ENCODE data around the gene PHLDB2.

PHLDB2 gene

GRCh38 chr3:112019716-112020115 is 160.7 kb downstream of the PHLDB2 start:
- Histone ChIP-seq H3K79me2 (ENCODE audit: control insufficient read depth, insufficient read depth, low read length) (no peaks in the 10 kb centered on the region), H3K9ac (ENCODE audit: low read length) (no peak overlapping the region), H2AK5ac (ENCODE audit: low read length) (no peak overlapping the region), H3K4me1 (ENCODE audit: control insufficient read depth, low read depth, low read length) (peaks cover 2% of the 10 kb centered on the region), H3K4me2 (ENCODE audit: low read length) (no peak overlapping the region), H4K8ac (ENCODE audit: low read depth, low read length) (no peak overlapping the region), H3K4me3 (ENCODE audit: low read length) (no peak overlapping the region), H2BK15ac (replicated peaks; ENCODE audit: low read depth) (no peak overlapping the region), H3K79me1 (ENCODE audit: low read length) (no peaks in the 10 kb centered on the region), H4K5ac (ENCODE audit: low read length) (no peak overlapping the region), H3K4ac (ENCODE audit: low read depth, low read length) (no peak overlapping the region), H2BK120ac (ENCODE audit: low read depth, low read length) (no peak overlapping the region), H3K36me3 (ENCODE audit: control insufficient read depth, insufficient read depth, low read length) (no peaks in the 10 kb centered on the region), H3K56ac (ENCODE audit: low read length) (no peak overlapping the region), H3K23ac (ENCODE audit: low read length) (no peak overlapping the region), H3K27ac (ENCODE audit: low read depth, low read length) (no peak overlapping the region), H3K27me3 (ENCODE audit: insufficient read depth, low read length, poor library complexity) (no peaks in the 10 kb centered on the region), H3K18ac (ENCODE audit: low read length) (no peak overlapping the region), H2BK5ac (ENCODE audit: low read length) (no peak overlapping the region)
- WGBS (ENCODE audit: extremely low coverage, insufficient coverage, low lambda C conversion rate) = no CpG with 5 or more reads among the region's 1 CpG
- DNase-seq = no peak

GRCh38 chr3:112020674-112021085 is 161.6 kb downstream of the PHLDB2 start:
- WGBS (ENCODE audit: extremely low coverage, insufficient coverage, low lambda C conversion rate) = no CpG with 5 or more reads among the region's 1 CpG

More at GRCh38 chr3:112020674-112021085, 161.6 kb downstream of the PHLDB2 start:
- Histone ChIP-seq H2BK15ac (replicated peaks; ENCODE audit: low read depth) (no peak overlapping the region), H3K79me1 (ENCODE audit: low read length) (no peaks in the 10 kb centered on the region), H3K4me1 (ENCODE audit: control insufficient read depth, low read depth, low read length) (peaks cover 2% of the 10 kb centered on the region), H3K4me3 (ENCODE audit: low read length) (no peak overlapping the region), H3K18ac (ENCODE audit: low read length) (no peak overlapping the region), H3K23ac (ENCODE audit: low read length) (no peak overlapping the region), H4K5ac (ENCODE audit: low read length) (no peak overlapping the region), H3K36me3 (ENCODE audit: control insufficient read depth, insufficient read depth, low read length) (no peaks in the 10 kb centered on the region), H3K27ac (ENCODE audit: low read depth, low read length) (no peak overlapping the region), H2BK5ac (ENCODE audit: low read length) (no peak overlapping the region), H2BK120ac (ENCODE audit: low read depth, low read length) (no peak overlapping the region), H3K27me3 (ENCODE audit: insufficient read depth, low read length, poor library complexity) (no peaks in the 10 kb centered on the region), H3K4ac (ENCODE audit: low read depth, low read length) (no peak overlapping the region), H3K4me2 (ENCODE audit: low read length) (no peak overlapping the region), H3K56ac (ENCODE audit: low read length) (no peak overlapping the region), H3K9ac (ENCODE audit: low read length) (no peak overlapping the region), H2AK5ac (ENCODE audit: low read length) (no peak overlapping the region), H3K79me2 (ENCODE audit: control insufficient read depth, insufficient read depth, low read length) (no peaks in the 10 kb centered on the region), H4K8ac (ENCODE audit: low read depth, low read length) (no peak overlapping the region)
- DNase-seq = no peak
